Activated T-helper 1 cell treated with anti-CD3 and anti-CD28 coated beads, Interleukin-2, amount 50 U/mL, for 16 hours (primary cell): ENCODE data around the gene TCF4.

Experiments
- DNase-seq, 2 donors: peaks; one replicate each; pipeline ENCODE4 v3.0.0-alpha.2; 2020; ENCODE audit warnings: low read depth in 1 of 2, low spot score in 1 of 2

TCF4 gene

GRCh38 chr18:55245211-55245614 lies 342.8 kb downstream of the TCF4 start:
- no peak for DNase-seq

- no peak for DNase-seq
These were observed 343.4 kb downstream of the TCF4 start for GRCh38 chr18:55244546-55244945.

- no peak for DNase-seq
These were observed 344.1 kb downstream of the TCF4 start for GRCh38 chr18:55243857-55244256.

GRCh38 chr18:55243255-55243654 lies 344.7 kb downstream of the TCF4 start:
- no peak for DNase-seq

GRCh38 chr18:55240978-55241377 lies 347.0 kb downstream of the TCF4 start:
- DNase-seq, result no peak

GRCh38 chr18:55239740-55240139 lies 348.3 kb downstream of the TCF4 start:
- no peak for DNase-seq

GRCh38 chr18:55237660-55238059 lies 350.3 kb downstream of the TCF4 start:
- no peak for DNase-seq

GRCh38 chr18:55236150-55236931 lies 351.7 kb downstream of the TCF4 start:
- no peak for DNase-seq

GRCh38 chr18:55235094-55235461 lies 352.9 kb downstream of the TCF4 start:
- no peak for DNase-seq

- DNase-seq, result no peak
These were observed 353.5 kb downstream of the TCF4 start for GRCh38 chr18:55234366-55235093.

GRCh38 chr18:55233857-55234256 lies 354.1 kb downstream of the TCF4 start:
- no peak for DNase-seq

- DNase-seq, result no peak
These were observed 355.5 kb downstream of the TCF4 start for GRCh38 chr18:55232506-55232905.

- no peak for DNase-seq
These were observed 358.3 kb downstream of the TCF4 start for GRCh38 chr18:55229682-55230081.

- no peak for DNase-seq
These were observed 359.3 kb downstream of the TCF4 start for GRCh38 chr18:55228707-55229106.

- DNase-seq, result no peak
These were observed 359.8 kb downstream of the TCF4 start for GRCh38 chr18:55228191-55228590.

- no peak for DNase-seq
These were observed 360.2 kb downstream of the TCF4 start for GRCh38 chr18:55227771-55228170.

- DNase-seq, result no peak
These were observed 361.9 kb downstream of the TCF4 start for GRCh38 chr18:55226044-55226443.

- DNase-seq, result no peak
These were observed 363.8 kb downstream of the TCF4 start for GRCh38 chr18:55224086-55224625.

- DNase-seq, result no peak
These were observed 366.4 kb downstream of the TCF4 start for GRCh38 chr18:55221622-55222021.

GRCh38 chr18:55220523-55220922 lies 367.5 kb downstream of the TCF4 start:
- no peak for DNase-seq

GRCh38 chr18:55219823-55220222 lies 368.2 kb downstream of the TCF4 start:
- no peak for DNase-seq

GRCh38 chr18:55219059-55219458 lies 368.9 kb downstream of the TCF4 start:
- DNase-seq, result no peak
